Aorta (tissue), 5 donors: ENCODE data around the gene ZNF519. TPM values are rescaled to one million over a fixed set of nuclear protein-coding genes. Genes with fewer than 3 reads are reported as not detected.
"Not testable (repeated sequence)": the region's sequence is repeated elsewhere in the genome, so short reads cannot be mapped to it uniquely, and the experiment has no call there.

Source experiments
- ATAC-seq: fragments of 200-7000 bp; cut with Tn5 transposase; one replicate; pipeline ENCODE4 v1.9.1; 2022; ENCODE audit warnings: moderate library complexity; ENCODE audit not compliant: low FRiP score
- DNase-seq, 2 donors: peaks; one replicate each; pipeline ENCODE4 v3.0.0-alpha.2; 2020
- H3K27ac ChIP-seq, 2 donors: one replicate each; pipeline ENCODE4 v1.5.1; 2013; ENCODE audit warnings: low read length in 2 of 2, mild to moderate bottlenecking in 2 of 2, moderate library complexity in 2 of 2, control low read depth in 1 of 2, inconsistent platforms in 1 of 2, low read depth in 1 of 2
- H3K27me3 ChIP-seq, 2 donors: one replicate each; pipeline ENCODE4 v1.6.1; 2013; ENCODE audit warnings: control low read depth in 1 of 2, low read length in 1 of 2, mild to moderate bottlenecking in 1 of 2, moderate library complexity in 1 of 2; ENCODE audit not compliant: insufficient read depth in 2 of 2, control insufficient read depth in 1 of 2
- H3K36me3 ChIP-seq, 2 donors: one replicate each; pipeline ENCODE4 v1.6.1; 2013; ENCODE audit warnings: control low read depth in 1 of 2, low read length in 1 of 2, mild to moderate bottlenecking in 1 of 2; ENCODE audit not compliant: insufficient read depth in 2 of 2, control insufficient read depth in 1 of 2
- H3K4me1 ChIP-seq, 2 donors: one replicate each; pipeline ENCODE4 v1.6.1; 2013; ENCODE audit warnings: low read length in 2 of 2, control low read depth in 1 of 2, mild to moderate bottlenecking in 1 of 2, moderate library complexity in 1 of 2; ENCODE audit not compliant: insufficient read depth in 2 of 2, control insufficient read depth in 1 of 2
- H3K4me3 ChIP-seq, 2 donors: one replicate each; pipeline ENCODE4 v1.5.1; 2013; ENCODE audit warnings: low read length in 2 of 2, control low read depth in 1 of 2, mild to moderate bottlenecking in 1 of 2
- H3K9me3 ChIP-seq: one replicate; pipeline ENCODE4 v1.6.1; 2013; ENCODE audit warnings: mild to moderate bottlenecking, low read length; ENCODE audit not compliant: control insufficient read depth
- WGBS, 2 donors: extraction: QIAGEN DNeasy Blood & Tissue Kit; methylation state at CpG; one replicate each; pipeline ENCODE4 v1.1.7; 2013; 5-methylcytosine and 5-hydroxymethylcytosine counted together
- intact Hi-C, 2 donors: fragments of 100-400 bp; cut with DNase I; formaldehyde crosslinking; loops; one replicate each; pipeline versions ENCODE4 v1.14.2 to v1.15.0; 2022
- polyA plus RNA-seq, 2 donors: library from polyadenylated mRNA; stranded (reverse); fragments of 200-250 nt; gene quantifications; one replicate each; pipeline ENCODE4 v1.2.3, GENCODE V29; 2013
- total RNA-seq, 2 donors: library from RNA; stranded (reverse); fragmentation: NEBNext Ultra II Directional; extraction: Animal tissue kit (Norgen Biotek cat#: 25700); gene quantifications; one replicate each; pipeline ENCODE4 v1.2.1, GENCODE V29; 2021
- donor health status: healthy with polysubstance abuse.
- donor health status: Bipolar disorder and iron deficiency.
- donor health status: DM: no; HTN: no; CAD: no.
- donor health status: DM: no; HTN: no; CAD: no.
- donor health status: DM: yes; HTN: yes; CAD: no.

ZNF519 gene
- total and polyA plus RNA-seq, 4 donors, result 2.6 to 10.0 (median 4.8) TPM

- H3K4me3 ChIP-seq, H3K27me3 ChIP-seq, intact Hi-C loops, H3K9me3 ChIP-seq, H3K36me3 ChIP-seq, H3K27ac ChIP-seq, DNase-seq, H3K4me1 ChIP-seq: not testable (repeated sequence)
- 87 to 91% methylated on average over 15 of the region's 17 CpGs for WGBS, 2 donors
- ATAC-seq, result peak; percentile 25
These were observed 11.2 kb upstream of the ZNF519 start for GRCh38 chr18:14143396-14143795.

- H3K27ac ChIP-seq, ATAC-seq, H3K27me3 ChIP-seq, H3K4me3 ChIP-seq, DNase-seq, intact Hi-C loops, H3K36me3 ChIP-seq, H3K9me3 ChIP-seq, H3K4me1 ChIP-seq: not testable (repeated sequence)
- WGBS, 2 donors, result 87 to 89% methylated on average over 8 to 9 of the region's 9 CpGs
These were observed 9.9 kb upstream of the ZNF519 start for GRCh38 chr18:14142177-14142576.

- H3K4me1 ChIP-seq, H3K4me3 ChIP-seq, H3K9me3 ChIP-seq, H3K36me3 ChIP-seq, ATAC-seq, intact Hi-C loops, H3K27me3 ChIP-seq, DNase-seq, H3K27ac ChIP-seq: not testable (repeated sequence)
- 64 to 72% methylated on average over 2 of the region's 2 CpGs for WGBS, 2 donors
These were observed 7.3 kb upstream of the ZNF519 start for GRCh38 chr18:14139583-14139982.

GRCh38 chr18:14137971-14138370 lies 5.7 kb upstream of the ZNF519 start:
- H3K4me3 ChIP-seq, H3K36me3 ChIP-seq, H3K9me3 ChIP-seq, ATAC-seq, intact Hi-C loops, H3K27me3 ChIP-seq, H3K27ac ChIP-seq, DNase-seq, H3K4me1 ChIP-seq: not testable (repeated sequence)
- 76 to 79% methylated on average over 4 of the region's 4 CpGs for WGBS, 2 donors

DNA sequence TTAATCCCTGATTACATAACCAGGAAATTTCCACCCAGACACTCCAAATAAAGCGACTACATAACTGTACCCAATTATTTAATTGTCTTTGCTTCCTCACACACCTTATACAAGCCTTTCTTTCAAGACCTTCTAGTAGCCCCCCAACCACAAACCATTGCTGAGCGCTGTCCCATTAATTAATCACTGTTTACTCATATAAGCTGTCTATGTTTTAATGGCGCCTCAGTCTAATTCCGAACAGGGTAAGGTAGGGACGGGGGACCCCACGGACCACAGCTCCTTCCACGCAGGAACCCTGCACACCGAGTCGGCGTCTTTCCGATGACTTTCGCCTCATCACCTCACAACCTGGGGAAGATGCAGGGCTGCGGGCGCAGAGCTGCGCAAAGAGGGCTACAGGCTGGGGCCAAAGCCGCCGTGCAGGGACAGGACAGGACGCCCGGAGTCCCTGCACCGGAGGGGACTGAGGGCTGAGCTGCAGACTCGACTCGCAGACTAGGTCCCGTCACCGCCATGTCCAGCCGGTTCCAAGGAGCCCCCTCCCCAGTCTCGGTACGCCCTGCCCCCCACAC lies 452 bp downstream of the ZNF519 start:
- H3K36me3 ChIP-seq, intact Hi-C loops, H3K27me3 ChIP-seq, DNase-seq, H3K9me3 ChIP-seq, H3K4me1 ChIP-seq: not testable (repeated sequence)
- peak; percentile 73 for ATAC-seq
- Histone ChIP-seq H3K4me3 (peak overlapping the region; percentile 38 to 46), H3K27ac (peak overlapping the region in 1 of 2 donors; percentile 21)
- WGBS, 2 donors, result 4 to 5% methylated on average over 18 to 23 of the region's 27 CpGs

DNA sequence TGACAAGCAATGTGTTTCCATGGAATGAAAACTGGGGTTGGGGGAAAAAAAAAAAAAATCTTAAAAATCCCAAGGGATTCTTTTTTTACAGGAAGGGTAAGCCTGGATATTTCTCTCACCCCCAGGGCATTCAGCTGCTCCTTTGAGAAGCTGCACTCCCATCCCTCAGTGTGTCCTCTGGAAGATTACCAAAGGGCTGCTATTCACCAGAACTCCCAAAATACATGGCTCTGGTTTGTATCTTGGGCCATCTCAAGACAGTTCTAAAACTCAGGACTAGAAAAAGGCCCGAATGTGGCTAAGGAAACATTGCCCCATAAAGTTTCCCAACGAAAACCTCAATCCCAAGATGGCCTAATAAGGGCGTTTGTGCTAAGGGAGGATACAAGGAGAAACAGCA lies 1.4 kb downstream of the ZNF519 start:
- H3K9me3 ChIP-seq, ATAC-seq, H3K4me1 ChIP-seq, intact Hi-C loops, H3K36me3 ChIP-seq, DNase-seq, H3K27ac ChIP-seq, H3K27me3 ChIP-seq, H3K4me3 ChIP-seq: not testable (repeated sequence)
- WGBS, 2 donors, result 11 to 22% methylated on average over 2 of the region's 3 CpGs

DNA sequence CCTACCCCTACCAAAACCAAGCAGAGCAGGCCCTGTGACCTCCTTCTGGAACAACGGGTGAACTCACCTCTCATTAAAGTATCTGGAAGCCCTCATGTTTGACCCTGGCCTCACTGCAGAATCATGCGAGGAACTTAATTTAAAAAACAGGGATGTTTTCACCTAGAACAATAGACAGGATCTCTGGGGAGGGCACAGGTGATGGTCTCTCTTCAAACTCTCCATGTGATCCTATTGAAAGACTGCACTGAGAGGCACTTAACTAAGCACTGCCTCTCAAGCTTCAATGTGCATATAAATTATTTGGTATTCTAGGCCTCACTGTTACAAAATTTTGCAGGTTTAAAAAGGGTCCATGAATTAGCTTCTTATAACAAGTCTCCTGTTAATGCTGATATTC lies 7.5 kb downstream of the ZNF519 start:
- Histone ChIP-seq H3K4me1 (no peaks in the 10 kb centered on the region), H3K4me3 (no peak overlapping the region), H3K27me3 (no peaks in the 10 kb centered on the region), H3K27ac (no peak overlapping the region), H3K9me3 (no peaks in the 10 kb centered on the region), H3K36me3 (no peaks in the 10 kb centered on the region)
- intact Hi-C loops, result no loop called here
- WGBS, 2 donors, result 73 to 74% methylated on average over 2 of the region's 2 CpGs
- no peak for DNase-seq
- ATAC-seq, result no peak

DNA sequence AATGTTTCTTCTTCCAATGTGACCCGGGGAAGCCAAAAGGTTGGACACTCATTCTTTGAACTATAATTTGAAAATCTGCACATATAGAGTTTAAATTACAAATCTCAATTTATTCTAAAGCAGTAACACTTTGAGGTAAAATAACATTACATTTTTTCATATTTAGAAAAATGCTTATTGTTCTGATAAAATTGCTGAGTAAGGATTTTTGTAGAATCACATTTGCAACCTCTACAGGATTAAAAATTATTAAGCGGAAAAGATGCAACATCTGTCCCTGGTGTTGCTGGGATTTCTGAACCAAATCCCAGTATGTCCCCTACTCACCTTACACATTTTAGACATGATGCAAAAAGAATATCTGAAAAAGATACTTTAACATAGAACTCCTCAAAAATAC lies 10.1 kb downstream of the ZNF519 start:
- intact Hi-C loops, result no loop called here
- Histone ChIP-seq H3K27ac (no peak overlapping the region), H3K36me3 (no peaks in the 10 kb centered on the region), H3K27me3 (no peaks in the 10 kb centered on the region), H3K4me3 (no peak overlapping the region), H3K9me3 (no peaks in the 10 kb centered on the region), H3K4me1 (no peaks in the 10 kb centered on the region)
- DNase-seq (no peak), ATAC-seq (no peak)
- WGBS, 2 donors, result 98 to 100% methylated on average over 2 of the region's 2 CpGs

GRCh38 chr18:14120926-14121325 lies 11.3 kb downstream of the ZNF519 start:
- Histone ChIP-seq H3K4me3 (no peak overlapping the region), H3K9me3 (no peaks in the 10 kb centered on the region), H3K36me3 (no peaks in the 10 kb centered on the region), H3K4me1 (no peaks in the 10 kb centered on the region), H3K27me3 (no peaks in the 10 kb centered on the region), H3K27ac (no peak overlapping the region)
- intact Hi-C loops, result no loop called here
- ATAC-seq (no peak), DNase-seq (no peak)
